GM19372 (cell line): Measurements from ENCODE around the gene TIRAP.
A peak's percentile ranks its signal among the peaks of the same experiment; 100 is the strongest.

Experiments used
- ATAC-seq: cut with Tn5 transposase; IDR thresholded peaks from one replicate; pipeline ENCODE4 v1.9.1; 2021; ENCODE audit warnings: mild to moderate bottlenecking, low read depth, moderate library complexity; ENCODE audit not compliant: unreplicated experiment

Gene TIRAP

DNA sequence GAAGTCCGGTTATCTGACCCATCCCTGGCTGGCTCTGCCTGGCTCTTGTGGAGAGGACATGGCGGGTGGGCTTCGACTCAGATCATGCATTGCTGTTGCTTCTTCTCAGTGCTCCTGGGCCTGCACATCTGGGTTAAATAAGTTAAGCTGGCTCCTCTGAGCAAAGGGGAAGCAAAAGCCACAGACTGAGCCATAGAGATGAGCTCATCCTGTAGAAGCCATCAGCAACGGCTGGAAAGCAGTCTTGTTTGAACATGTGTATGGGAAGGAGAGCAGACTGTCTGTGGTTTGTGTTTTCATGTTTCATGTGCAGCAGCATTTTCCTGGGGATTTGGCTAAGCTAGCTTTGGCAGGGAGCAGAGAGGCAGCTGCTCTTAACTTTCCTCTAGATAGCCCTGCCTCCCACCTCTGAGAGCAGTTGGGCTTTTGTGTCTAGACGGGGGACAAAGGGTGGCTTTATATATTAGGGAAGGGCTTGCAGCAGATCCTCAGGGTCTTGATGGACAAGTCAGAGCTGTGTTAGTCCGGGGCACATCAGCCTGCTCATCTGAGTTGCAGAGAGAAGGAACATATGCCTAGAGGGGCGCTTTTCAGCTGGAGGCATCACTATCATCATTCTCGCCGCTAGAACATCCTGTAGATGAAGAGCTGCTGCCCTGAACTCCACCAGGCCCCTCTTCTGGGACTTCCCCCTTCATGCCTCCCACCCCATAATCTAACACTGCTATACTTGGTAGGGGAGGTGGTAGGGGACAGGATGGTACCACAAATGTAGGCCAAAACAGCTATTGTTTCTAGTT is 35.9 kb downstream of the TIRAP start:
- peak; percentile 91 for ATAC-seq

DNA sequence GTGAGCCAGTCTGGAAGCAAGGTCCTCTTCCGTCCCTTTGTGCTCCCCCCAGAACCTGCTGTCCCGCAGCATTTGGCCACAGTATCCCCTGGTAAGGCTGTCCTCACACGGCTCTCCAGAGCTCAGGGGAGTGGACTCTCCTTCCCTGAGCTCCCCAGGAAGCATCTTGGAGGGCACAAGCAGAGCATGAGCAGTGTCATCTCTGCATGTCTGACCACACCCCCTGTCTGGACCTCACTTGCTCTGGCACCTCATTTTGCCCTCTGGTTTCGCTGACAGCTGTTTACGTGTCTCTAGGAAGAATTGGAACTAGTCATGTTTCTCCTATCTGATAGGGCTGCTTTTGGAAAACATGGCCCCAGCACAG is 36.5 kb downstream of the TIRAP start:
- ATAC-seq: no peak

GRCh38 chr11:126322996-126323395 is 40.1 kb downstream of the TIRAP start:
- no peak for ATAC-seq

DNA sequence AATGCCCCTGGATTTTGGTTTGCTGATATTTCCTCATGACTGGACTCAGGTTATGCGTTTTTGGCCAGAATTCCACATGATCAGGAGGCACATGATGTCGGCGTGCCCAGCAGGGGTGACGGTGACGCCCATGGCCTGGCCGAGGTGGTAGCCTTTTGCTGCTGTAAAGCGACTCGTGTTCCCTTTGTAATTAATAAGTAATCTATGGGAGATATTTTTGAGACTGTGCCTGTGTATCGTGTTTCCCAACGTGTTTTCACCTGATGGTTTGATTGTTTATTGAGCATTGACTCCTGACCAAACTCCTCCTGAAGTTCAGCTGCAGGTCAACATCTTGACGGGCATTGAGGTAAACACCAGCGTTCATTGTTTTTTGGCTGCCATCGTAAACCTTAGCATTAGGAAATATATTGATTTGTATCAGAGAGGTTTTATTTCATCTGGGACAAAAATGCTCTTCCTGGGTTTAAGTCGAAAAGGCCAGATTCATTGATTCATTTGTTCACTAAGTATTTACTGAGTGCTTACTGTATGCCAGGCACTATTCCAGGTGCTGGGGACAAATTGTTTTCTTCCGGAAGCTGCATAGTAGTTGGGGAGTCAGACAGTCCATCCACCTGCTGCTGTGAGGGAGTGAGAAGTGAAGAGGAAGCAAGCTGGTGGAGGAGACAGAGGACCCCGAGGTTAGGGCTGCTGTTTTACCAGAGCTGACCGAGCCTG is 44.5 kb downstream of the TIRAP start:
- no peak for ATAC-seq

GRCh38 chr11:126328001-126328390 is 45.1 kb downstream of the TIRAP start:
- ATAC-seq: no peak

GRCh38 chr11:126328444-126328843 is 45.6 kb downstream of the TIRAP start:
- no peak for ATAC-seq

GRCh38 chr11:126328938-126329643 is 46.2 kb downstream of the TIRAP start:
- ATAC-seq: no peak

DNA sequence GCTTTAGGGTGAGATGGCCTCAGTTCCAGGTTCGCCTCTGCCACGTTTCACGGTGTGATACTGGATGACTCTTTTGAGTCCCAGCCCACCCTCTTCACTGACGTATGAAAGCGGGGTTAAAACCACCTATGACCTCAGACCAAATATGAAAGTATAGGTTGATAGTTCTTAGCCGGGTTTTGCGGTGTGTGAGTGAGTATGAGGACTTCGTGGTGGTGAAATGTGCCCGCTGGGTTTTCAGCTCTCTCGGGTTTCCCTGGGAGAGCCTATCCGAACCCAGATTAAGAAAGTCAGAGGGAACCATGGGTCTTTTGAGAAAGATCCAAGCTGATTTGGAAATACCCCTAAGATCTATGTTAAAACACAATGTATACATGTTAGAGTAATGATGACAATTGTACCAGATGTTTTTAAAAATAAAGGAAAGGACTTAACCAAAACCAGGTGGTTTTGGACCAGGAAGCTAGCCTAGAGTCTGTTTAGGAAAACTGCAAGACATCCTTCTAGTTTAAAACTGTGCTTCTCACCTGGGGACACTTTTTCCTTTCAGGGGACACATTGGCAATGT is 46.8 kb downstream of the TIRAP start:
- ATAC-seq: no peak

GRCh38 chr11:126331286-126331685 is 48.4 kb downstream of the TIRAP start:
- no peak for ATAC-seq

DNA sequence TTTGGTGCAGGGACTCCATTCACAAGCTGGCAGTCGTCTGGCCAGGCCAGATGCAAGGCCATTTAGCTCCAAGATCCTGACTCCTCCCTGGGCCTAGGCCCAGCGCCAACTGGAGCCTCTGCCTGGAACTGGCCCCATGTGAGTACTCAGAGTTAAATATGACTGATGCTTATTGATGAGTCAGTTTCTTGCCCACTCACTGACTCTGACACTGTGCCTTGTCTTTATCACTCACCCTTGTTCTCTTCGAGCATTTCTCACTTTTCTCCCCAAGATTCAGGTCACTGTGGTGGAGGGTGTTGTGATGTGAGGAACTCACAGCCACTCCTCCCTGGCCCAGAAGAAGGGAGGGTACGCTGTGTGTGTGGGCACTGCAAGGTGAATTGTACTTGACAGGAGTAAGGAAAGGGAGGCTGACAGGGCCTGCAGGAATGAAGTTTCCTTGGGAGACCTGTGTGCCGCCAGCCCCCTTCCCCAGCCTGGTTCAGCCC is 49.4 kb downstream of the TIRAP start:
- no peak for ATAC-seq

- ATAC-seq: no peak
These were observed 50.2 kb downstream of the TIRAP start for GRCh38 chr11:126333142-126333541.

- no peak for ATAC-seq
These were observed 52.0 kb downstream of the TIRAP start for GRCh38 chr11:126334659-126335462.

- no peak for ATAC-seq
These were observed 52.5 kb downstream of the TIRAP start for GRCh38 chr11:126335463-126335760.

DNA sequence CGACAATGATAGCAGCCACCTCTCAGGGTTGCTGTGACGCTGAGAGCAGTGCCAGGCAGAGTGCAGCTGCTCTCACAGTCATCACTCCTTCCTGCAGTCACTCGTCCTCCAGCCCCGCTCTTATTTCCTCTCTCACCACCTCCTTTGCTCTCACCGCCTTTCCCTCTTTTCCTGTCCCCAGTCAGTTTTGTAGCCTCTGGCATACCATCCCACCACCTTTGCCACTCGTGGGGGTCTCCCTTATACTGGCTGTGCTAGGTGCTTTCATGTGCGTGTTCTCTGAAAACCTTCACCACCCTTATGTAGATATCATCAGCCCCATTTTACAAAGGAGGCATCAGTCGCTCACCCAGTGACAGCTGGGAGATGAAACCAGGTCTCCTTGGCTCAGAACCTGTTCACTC is 53.2 kb downstream of the TIRAP start:
- no peak for ATAC-seq

DNA sequence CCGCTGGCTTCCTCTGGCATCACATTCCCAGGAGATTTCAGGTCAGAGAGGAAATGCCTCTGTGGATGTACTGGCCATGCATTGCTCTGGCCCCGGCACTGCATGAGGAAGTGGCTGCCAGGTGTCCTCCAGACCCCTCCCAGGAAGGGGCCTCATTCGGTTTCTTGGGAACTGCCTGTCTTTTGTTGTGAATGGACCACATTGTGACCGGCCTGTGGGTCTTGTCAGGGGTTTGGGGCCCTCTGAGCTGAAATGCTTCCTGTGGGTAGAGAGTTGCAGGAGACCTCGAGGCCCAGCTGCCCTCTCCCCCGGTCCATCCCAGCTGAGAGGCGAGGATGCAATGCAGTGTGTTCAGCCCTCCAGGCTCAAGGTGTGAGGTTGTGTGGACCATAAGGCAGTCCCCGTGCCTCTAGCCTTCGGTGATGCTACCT is 53.8 kb downstream of the TIRAP start:
- ATAC-seq: no peak

DNA sequence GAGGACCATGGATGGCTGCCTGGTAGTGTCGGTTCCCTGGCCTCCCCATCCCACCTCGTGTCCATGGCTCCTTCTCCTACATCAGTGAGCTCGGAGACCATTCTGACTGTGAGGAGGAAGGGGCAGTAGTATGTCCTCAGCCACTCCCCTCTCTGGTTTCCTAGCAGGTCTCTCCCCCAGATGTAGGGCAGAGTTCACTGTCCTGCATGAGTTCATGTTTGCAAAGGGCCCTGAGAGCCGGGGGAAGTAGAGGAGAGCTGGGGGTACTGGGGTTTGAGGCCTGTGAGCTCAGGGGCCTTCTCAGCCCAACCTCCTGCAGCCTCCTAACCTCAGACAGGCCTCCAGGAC is 54.2 kb downstream of the TIRAP start:
- no peak for ATAC-seq

DNA sequence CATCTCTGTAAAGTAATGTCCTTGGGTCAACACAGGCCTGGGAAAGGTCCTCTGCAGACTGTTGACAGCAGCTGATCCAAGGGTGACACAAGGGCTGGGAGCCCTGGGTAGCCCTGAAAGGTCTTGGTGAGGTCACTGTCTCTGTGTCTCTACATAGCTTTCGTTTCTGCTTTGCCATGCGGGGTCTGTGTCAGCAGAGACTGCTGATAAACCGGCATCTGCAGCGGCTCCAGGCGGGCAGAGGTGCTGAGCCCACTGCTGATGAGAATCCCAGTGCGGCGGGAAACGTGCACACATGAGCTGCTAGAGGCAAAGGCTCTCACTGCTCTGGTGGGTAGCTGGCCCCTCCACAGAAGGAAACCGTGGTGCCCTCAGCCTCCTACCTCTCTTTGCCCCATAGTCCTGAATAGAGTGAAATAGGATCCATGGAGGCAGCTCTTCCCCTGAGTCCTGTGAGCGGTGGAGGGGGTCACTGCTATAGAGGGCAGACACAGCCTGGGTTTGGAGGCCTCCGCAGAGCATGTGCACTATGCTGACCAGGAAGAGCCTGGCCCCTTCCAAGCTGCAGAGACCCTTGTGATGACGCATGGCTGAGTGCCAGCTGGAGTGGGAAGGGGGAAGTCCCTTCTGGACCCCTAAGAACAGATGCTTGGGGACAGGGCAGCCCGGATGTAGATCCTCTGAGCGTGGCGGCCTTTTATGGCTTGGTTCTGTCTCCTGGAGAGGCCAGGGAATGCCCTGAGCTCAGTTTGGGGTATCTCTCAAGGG is 54.8 kb downstream of the TIRAP start:
- no peak for ATAC-seq

GRCh38 chr11:126338346-126339055 is 55.6 kb downstream of the TIRAP start:
- no peak for ATAC-seq
